HFF-Myc (cell line): ENCODE measurements around the gene VWC2L.

ENCODE experiments used
- DNase-seq: peaks from one replicate; pipeline ENCODE4 v3.0.0-alpha.2; 2011; ENCODE audit warnings: low read depth; ENCODE audit errors: extremely low read depth
- H3K4me3 ChIP-seq: replicated peaks from 2 replicates; pipeline ENCODE4 v1.5.1; 2011; ENCODE audit warnings: low read depth, mild to moderate bottlenecking, control low read depth, low read length
- CTCF ChIP-seq: IDR thresholded peaks from 2 replicates; pipeline ENCODE4 v1.5.1; 2012; ENCODE audit warnings: mild to moderate bottlenecking, low read depth, low read length, control low read depth; ENCODE audit errors: missing control alignments

The VWC2L gene

GRCh38 chr2:214542295-214542694, 131.4 kb downstream of the VWC2L start:
- no peak overlapping the region for H3K4me3 ChIP-seq
- TF ChIP-seq CTCF, result no peak

GRCh38 chr2:214542866-214543265, 132.0 kb downstream of the VWC2L start:
- DNase-seq, result no peak
- no peak for TF ChIP-seq CTCF
- H3K4me3 ChIP-seq, result no peak overlapping the region

More at GRCh38 chr2:214542295-214542694, 131.4 kb downstream of the VWC2L start:
- no peak for DNase-seq

GRCh38 chr2:214543386-214543955, 132.6 kb downstream of the VWC2L start:
- no peak for TF ChIP-seq CTCF
- DNase-seq, result no peak

GRCh38 chr2:214545898-214546542, 135.2 kb downstream of the VWC2L start:
- DNase-seq, result no peak
- no peak overlapping the region for H3K4me3 ChIP-seq
- TF ChIP-seq CTCF, result no peak

More at GRCh38 chr2:214543386-214543955, 132.6 kb downstream of the VWC2L start:
- H3K4me3 ChIP-seq, result no peak overlapping the region

GRCh38 chr2:214547931-214548330, 137.1 kb downstream of the VWC2L start:
- TF ChIP-seq CTCF, result no peak
- no peak overlapping the region for H3K4me3 ChIP-seq
- no peak for DNase-seq

- no peak for TF ChIP-seq CTCF
- DNase-seq, result no peak
- no peak overlapping the region for H3K4me3 ChIP-seq
These were observed 139.1 kb downstream of the VWC2L start for GRCh38 chr2:214549946-214550345.
